ENCODE measurements around the gene TSGA10IP. TPM values are rescaled to one million over a fixed set of nuclear protein-coding genes. Genes with fewer than 3 reads are reported as not detected.

Gene TSGA10IP
- total and polyA plus RNA-seq, 12 donors, result 0.03 to 0.33 (median 0.28) TPM; not detected in 8

DNA sequence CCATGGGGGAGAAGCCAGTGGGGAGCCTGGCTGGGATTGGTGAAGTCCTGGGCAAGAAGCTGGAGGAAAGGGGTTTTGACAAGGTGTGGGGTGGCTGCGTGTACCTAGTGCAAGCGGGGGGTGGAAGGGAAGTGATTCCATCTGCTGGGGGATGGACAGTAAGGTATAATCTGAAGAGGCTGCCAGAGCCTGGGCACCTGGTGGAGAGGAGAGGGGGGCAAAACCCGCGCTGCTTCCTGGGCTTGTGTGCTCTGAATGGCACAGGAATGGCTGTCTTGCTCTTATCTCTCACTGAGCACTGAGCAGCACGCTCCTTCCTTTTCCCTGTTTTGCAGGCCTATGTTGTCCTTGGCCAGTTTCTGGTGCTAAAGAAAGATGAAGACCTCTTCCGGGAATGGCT is 58.0 kb downstream of the TSGA10IP start:
- H3K36me3 ChIP-seq (replicated peaks in 1 of 2), result peaks cover 0 to 35% of the 10 kb centered on the region in 2 donors
- no peaks in the 10 kb centered on the region for H3K27me3 ChIP-seq
- H3K4me1 ChIP-seq (replicated peaks in 1 of 2), result peaks cover 5 to 33% of the 10 kb centered on the region in 2 donors
- peak overlapping the region; percentile 48 to 96 (median 94) for H3K27ac ChIP-seq
- no peak for TF ChIP-seq POLR2A (IDR thresholded peaks at IDR 0.05)
- TF ChIP-seq, protein P1, sequence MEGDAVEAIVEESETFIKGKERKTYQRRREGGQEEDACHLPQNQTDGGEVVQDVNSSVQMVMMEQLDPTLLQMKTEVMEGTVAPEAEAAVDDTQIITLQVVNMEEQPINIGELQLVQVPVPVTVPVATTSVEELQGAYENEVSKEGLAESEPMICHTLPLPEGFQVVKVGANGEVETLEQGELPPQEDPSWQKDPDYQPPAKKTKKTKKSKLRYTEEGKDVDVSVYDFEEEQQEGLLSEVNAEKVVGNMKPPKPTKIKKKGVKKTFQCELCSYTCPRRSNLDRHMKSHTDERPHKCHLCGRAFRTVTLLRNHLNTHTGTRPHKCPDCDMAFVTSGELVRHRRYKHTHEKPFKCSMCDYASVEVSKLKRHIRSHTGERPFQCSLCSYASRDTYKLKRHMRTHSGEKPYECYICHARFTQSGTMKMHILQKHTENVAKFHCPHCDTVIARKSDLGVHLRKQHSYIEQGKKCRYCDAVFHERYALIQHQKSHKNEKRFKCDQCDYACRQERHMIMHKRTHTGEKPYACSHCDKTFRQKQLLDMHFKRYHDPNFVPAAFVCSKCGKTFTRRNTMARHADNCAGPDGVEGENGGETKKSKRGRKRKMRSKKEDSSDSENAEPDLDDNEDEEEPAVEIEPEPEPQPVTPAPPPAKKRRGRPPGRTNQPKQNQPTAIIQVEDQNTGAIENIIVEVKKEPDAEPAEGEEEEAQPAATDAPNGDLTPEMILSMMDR (IDR thresholded peaks at IDR 0.05), result no peak
- intact Hi-C loops (cut with DNase I), result no loop called here
- H3K9me3 ChIP-seq (replicated peaks in 1 of 3), result no peaks in the 10 kb centered on the region
- DNase-seq, result no peak
- WGBS, 4 donors, result 57 to 76% (median 64%) methylated on average over 6 of the region's 6 CpGs
- H3K4me3 ChIP-seq, result peak overlapping the region in 2 of 4 donors; percentile 56 to 91

DNA sequence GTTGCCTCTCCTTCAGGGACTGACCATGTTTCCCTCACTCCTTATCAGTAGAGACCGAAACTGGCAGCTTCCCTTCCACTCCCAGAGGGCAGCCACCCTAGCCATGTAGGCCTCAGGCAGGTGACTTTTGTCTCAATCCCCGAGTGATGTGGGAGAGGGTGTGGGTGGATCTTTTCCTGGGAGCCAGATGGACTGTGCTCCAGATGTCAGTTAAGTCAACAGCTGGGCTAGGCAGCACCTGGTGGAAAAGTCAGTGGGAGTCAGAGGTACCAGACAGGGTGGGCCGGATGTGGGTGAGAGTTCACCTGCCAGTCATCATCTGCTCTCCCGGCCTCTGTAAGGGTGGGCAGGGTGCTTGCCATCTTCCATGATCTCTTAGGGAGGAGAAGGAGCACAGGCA is 58.9 kb downstream of the TSGA10IP start:
- H3K4me1 ChIP-seq (replicated peaks in 1 of 2), result peaks cover 5 to 33% of the 10 kb centered on the region in 2 donors
- DNase-seq, result no peak
- no peak for TF ChIP-seq POLR2A (IDR thresholded peaks at IDR 0.05)
- TF ChIP-seq, protein P1 (IDR thresholded peaks at IDR 0.05), result no peak
- intact Hi-C loops (cut with DNase I), result no loop called here
- no peaks in the 10 kb centered on the region for H3K9me3 ChIP-seq (replicated peaks in 1 of 3)
- WGBS, 4 donors, result 85 to 89% (median 87%) methylated on average over 4 of the region's 4 CpGs
- H3K4me3 ChIP-seq, result no peak overlapping the region
- H3K27ac ChIP-seq, result no peak overlapping the region
- H3K27me3 ChIP-seq, result no peaks in the 10 kb centered on the region
- H3K36me3 ChIP-seq (replicated peaks in 1 of 2), result peaks cover 0 to 26% of the 10 kb centered on the region in 2 donors

DNA sequence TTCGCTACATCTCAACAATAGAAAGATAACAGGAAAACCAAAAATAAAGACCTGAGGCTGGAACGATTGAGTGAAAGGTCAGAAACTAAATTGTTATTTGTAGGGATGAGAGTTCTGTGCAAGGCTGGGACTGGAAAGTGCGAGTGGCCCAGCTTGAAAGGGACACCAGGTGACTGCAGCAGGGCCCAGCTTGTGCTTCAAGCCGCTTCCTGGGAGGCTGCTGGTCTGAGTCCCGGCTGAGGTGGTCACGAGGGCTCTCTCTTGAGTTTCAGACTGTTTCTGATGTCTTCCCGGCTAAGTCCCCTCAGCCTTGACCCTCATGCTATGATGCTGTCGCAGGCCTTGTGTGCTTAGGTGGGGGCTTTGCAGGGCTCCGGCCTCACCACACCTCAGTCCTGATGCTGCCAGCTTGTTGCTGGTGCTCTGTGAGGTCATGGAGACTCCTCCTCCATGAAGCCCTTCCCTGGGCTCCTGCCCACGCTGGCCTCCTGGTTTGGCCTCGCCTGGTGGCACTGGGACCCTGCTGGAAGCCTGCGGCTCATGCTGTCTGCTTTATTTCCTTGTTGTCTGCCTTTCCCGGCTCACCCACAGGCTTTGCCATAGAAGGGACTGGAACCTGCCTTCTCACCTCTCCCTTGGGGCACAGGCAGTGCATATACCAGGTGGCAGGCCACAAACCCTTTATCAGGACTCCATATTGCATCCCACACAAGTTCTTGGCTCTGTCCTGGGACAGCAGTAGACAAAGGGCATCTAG is 61.0 kb downstream of the TSGA10IP start:
- 79 to 87% (median 82%) methylated on average over 8 to 13 of the region's 13 CpGs for WGBS, 4 donors
- TF ChIP-seq, protein P1 (IDR thresholded peaks at IDR 0.05), result no peak
- TF ChIP-seq POLR2A (IDR thresholded peaks at IDR 0.05), result no peak
- no peak for DNase-seq

DNA sequence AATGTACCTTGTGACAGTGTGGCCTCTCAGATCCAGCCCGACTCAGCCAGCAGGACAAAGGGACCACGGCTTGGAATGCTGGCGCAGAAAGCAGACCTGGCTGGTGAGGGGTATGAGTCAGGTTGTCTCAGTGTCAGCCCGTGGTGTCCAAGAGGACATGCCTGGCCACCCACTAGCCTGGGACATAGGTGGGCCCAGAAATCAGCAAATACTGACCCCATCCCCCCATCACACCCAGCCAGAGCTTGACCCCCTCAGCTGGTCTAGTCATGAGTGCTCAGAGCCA is 61.6 kb downstream of the TSGA10IP start:
- WGBS, 4 donors, result 47 to 55% (median 52%) methylated on average over 4 of the region's 4 CpGs; no CpG with 5 or more reads in 1 of the 4 donors
- peaks cover 6% of the 10 kb centered on the region for H3K27me3 ChIP-seq
- peak overlapping the region in 4 of 5 donors; percentile 7 to 91 (median 61) for H3K27ac ChIP-seq
- TF ChIP-seq, protein P1 (IDR thresholded peaks at IDR 0.05), result no peak
- peak in 1 of 2 donors; percentile 13 for TF ChIP-seq POLR2A (IDR thresholded peaks at IDR 0.05)
- no peak overlapping the region for H3K4me3 ChIP-seq
- peaks cover 5 to 25% of the 10 kb centered on the region in 2 donors for H3K4me1 ChIP-seq (replicated peaks in 1 of 2)
- intact Hi-C loops (cut with DNase I), result no loop called here
- DNase-seq, result peak in 5 of 7 donors; percentile 56 to 69 (median 64)
- no peaks in the 10 kb centered on the region for H3K9me3 ChIP-seq (replicated peaks in 1 of 3)
- peaks cover 0 to 15% of the 10 kb centered on the region in 2 donors for H3K36me3 ChIP-seq (replicated peaks in 1 of 2)

More for the DNA sequence above, 61.0 kb downstream of the TSGA10IP start:
- Histone ChIP-seq H3K27me3 (peaks cover under 1% of the 10 kb centered on the region), H3K4me3 (no peak overlapping the region), H3K4me1 (replicated peaks in 1 of 2) (peaks cover 5 to 21% of the 10 kb centered on the region in 2 donors), H3K27ac (peak overlapping the region in 3 of 5 donors; percentile 45 to 91 (median 77)), H3K36me3 (replicated peaks in 1 of 2) (peaks cover 0 to 15% of the 10 kb centered on the region in 2 donors), H3K9me3 (replicated peaks in 1 of 3) (no peaks in the 10 kb centered on the region)
- intact Hi-C loops (cut with DNase I), result no loop called here
